HG03469 (cell line): ENCODE results near the gene YIPF1.
"Not testable (repeated sequence)": the region's sequence is repeated elsewhere in the genome, so short reads cannot be mapped to it uniquely, and the experiment has no call there.

Experiments
- ATAC-seq: cut with Tn5 transposase; IDR thresholded peaks from one replicate; pipeline ENCODE4 v1.9.1; 2021; ENCODE audit warnings: mild to moderate bottlenecking, moderate library complexity, moderate number of reproducible peaks; ENCODE audit not compliant: unreplicated experiment

The YIPF1 gene

DNA sequence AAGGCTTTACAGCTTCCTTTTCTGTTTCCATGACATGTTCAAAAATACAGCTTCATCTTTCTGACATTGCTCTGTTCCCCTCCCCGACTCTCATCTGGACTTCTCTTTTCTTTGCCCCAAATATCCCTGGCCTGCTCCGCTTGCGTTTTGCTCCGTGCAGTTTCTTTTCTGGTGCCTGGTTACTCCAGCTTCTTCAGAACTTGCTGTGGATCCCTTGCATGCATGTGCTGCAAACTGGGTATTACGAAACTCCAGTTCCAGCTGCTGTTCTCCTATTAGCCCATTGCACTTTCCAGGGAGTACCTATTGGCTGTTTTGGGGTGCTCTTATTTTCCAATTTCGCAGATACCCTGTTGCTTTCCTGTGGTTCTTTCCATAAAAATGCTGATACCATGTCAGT lies 41.6 kb downstream of the YIPF1 start:
- no peak for ATAC-seq

DNA sequence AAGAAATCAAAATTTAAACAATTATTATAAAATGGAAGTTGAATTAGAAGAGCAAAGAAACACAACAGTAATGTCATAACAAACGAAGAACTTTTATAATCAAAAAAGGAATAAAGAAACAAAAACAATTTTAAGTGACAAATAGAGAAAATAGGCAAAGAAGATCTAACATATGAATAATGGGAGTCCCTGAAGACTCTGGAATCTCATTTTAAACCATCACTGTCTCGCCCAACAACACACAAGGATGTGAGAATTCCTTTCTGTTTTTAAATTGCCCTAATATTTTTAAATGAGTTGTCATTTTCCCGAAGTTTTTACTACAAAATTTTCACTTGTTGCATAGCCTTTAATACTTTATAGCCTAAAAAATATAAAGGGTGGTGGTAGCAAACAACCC lies 47.2 kb downstream of the YIPF1 start:
- ATAC-seq: no peak

DNA sequence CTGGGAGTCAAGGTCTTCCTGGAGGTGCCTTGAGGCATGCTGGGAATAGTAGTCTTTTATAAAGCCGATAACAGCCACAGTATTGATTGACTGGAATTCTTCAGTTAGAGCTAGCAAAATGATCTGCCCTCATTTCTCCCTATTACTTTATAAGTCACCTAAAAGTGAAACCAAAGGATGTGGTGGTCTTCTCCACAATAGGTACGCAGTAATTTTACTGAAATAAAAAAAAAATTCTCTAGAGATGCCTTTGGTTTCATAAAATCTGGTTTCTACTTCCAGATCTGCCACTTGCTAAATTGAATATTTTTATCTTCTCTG lies 51.0 kb downstream of the YIPF1 start:
- no peak for ATAC-seq

DNA sequence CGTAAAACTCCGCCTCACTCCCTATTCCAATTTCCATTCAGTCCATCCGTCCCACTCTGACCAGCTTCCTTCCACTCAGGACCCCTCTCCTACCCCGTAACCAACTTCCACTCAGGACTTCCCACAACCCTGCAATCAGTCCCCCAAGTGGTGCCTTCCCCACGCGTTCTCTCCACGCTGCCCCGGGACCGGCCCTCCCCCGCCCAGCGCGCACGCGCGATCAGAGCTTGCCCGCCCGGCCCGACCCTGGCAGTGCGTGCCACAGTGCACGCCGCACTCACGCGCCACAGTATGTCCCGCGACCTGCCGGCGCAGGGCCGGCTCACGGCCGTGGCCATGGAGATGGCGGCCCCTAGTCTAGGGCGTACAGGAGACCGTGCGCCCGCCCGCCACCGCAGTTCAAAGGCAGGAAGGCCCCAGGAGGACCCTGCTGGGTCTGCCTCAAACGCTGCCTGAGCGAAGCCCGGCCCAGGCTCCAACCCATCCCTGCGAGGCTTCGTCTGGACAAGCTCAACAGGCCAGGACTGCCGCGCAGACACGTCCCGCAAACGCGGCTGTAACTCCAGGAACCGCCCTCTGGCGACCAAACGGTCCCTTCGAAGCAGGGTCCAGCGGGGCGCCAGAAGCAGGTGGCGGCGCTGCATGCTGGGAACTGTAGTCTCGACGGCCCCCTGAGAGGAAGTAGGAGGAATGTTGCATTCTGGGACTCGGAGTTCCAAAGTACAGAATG lies 51.5 kb downstream of the YIPF1 start, which contains the start of gene NDC1:
Gene NDC1 (minus strand): TSS at position 373 of the 730 bp plus-strand sequence. CDS start 35 bp downstream, at position 338.
- ATAC-seq: peak; percentile 72

DNA sequence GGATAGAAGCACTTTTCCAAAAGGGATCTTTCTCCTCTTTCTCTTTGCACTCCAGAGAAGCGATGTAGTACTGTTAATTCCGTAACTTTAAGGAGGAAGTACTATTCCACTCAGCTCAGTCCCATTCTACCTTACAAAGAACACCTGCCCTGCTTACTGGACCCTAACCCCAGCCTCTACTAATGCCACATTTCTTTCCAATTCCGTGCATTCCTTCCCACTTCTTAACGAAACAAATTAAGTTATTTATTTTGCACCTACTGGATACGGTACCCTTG lies 52.0 kb downstream of the YIPF1 start:
- no peak for ATAC-seq

DNA sequence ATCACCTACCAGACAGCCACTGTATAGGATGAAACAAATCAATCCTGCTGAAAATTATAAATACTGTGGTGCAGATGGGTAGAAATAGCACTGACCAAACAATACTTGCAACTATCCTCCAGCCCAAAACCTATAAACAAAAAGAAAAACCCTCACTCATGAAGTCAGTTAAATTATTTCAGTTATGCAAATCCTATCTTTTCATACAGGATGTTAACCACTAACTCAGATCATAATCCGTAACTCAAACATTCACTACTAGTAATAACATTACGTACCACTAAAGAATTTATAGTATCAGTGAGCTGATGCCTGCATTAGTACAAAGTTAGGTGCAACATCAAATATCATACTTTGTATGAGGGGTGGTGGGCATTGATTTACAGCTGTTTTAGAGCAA lies 54.1 kb downstream of the YIPF1 start:
- no peak for ATAC-seq

DNA sequence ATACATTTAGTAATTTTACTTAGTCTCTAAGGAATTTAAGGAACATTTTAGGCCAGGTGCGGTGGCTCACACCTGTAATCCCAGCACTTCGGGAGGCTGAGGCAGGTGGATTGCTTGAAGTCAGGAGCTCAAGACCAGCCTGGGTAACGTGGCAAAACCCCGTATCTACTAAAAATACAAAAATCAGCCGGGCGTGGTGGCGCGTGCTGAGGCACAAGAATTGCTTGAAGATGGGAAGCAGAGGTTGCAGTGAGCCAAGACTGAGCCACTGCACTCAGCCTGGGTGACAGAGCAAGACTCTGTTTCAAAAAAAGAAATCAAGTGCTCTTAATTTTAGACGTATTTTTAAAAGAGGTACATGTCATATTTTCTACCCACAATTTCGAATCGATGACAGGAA lies 54.8 kb downstream of the YIPF1 start:
- ATAC-seq: no peak

DNA sequence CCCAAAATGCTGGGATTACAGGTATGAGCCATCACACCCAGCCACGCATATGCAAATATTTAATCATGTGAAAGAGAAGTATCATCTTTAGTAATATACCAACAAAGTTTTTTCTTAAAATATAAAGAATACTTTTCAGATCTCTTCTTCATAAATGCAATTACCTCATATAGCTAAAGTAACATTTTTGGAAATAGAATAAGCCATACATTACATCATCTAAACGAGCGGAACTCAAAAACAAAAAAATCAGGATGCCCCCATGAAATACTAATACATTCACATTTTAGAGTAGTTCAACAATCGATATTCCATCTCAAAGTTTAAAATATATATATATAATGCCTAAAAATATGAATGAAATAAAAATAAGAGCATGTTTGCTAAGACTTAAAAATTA lies 56.2 kb downstream of the YIPF1 start:
- ATAC-seq: no peak

DNA sequence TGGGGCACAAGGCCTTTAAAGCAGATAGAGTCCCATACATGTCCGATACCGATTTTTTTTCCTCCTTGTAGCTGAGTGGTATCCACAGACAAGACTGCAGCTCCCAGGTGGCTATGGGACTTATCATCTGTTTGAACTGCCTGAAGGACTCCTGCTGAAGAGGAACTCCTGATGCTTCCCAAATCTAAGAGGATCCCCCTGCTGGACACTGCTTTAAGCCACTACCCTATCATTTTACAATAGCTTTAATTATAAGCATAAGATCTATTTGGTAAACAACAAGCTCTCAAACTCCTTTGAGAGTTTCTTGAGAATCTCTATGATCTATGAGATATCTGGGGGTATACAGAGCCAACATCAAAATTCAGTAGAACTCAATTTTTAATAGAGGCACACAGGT lies 63.2 kb downstream of the YIPF1 start:
- no peak for ATAC-seq

DNA sequence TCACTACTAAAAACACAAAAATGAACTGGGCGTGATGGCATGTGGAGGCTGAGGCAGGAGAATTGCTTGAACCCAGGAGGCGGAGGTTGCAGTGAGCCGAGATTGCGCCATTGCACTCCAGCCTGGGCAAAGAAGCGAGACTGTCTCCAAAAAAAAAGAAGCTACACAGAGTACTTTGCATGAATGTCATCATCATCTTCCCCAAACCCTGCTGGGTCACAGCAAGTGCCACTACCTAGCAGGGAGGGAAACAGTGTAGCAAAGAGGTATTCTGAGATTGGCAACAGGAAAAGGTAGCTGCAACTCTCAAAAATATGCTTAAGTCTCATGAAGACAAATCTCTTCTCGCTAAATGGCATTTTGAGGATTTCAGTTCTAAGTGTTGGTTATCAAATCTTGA lies 64.3 kb downstream of the YIPF1 start:
- ATAC-seq: no peak

DNA sequence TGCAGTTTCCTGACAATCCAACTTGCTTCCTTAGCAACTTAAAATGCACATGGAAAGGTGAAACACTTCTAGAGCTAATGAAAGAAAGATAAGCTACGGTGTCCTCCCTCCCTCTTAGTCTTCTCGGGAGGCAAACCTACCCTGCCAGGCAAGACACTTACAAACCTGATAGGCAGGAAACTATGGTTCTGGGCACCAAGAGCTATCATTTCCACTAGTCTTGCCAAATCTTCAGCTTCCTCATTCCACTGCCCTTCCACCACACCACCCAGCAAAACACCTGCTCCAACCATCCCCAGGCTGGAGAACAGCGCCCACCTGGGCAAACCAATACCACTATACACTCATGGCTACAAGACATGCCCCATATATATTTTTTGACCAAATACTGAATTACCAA lies 66.7 kb downstream of the YIPF1 start:
- no peak for ATAC-seq

DNA sequence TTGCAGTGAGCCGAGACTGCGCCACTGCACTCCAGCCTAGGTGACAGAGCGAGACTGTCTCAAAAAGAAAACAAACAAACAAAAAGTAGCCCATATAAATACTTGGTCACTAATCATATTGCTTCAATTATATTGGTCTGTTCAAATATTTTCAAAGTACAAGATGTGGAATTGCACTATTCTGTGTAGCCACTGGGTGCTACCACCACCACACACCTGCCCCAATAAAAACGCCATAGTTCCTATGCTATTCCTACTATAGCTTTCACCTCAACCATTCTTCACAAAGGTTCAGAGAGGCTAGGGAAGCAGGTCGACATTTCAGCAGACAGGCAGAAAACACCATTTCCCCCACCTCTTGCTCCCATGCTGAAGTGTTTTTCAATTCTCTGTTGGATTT lies 68.2 kb downstream of the YIPF1 start:
- ATAC-seq: no peak

DNA sequence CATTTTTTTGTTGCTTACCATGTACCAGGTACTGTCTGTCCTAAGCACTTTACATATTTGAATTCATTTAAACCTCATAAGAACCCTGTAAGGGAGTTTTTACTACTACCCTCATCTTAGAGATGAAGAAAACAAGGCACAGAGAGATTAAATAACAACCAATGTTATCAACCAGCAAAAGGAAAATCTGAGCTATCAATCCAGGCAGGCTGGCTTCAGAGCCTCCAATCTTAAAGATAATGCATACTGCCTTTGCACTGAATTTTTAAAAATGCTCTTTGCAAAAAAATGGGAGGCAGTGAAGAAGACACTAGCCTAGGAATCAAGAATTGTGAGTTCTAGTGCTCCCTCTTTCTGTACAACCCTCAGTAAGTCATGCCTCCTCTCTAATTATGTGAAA lies 70.2 kb downstream of the YIPF1 start:
- ATAC-seq: no peak

DNA sequence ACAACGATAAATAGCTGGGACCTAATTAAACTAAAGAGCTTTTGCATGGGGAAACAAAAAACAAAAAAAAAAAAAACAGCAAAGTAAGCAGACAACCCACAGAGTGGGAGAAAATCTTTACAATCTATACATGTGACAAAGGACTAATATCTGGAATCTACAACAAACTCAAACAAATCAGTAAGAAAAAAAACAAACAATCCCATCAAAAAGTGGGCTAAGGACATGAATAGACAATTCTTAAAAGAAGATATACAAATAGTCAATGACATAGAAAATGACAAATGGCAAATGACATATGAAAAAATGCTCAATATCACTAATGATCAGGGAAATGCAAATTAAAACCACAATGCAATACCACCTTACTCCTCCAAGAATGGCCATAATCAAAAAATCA lies 73.0 kb downstream of the YIPF1 start:
- not testable (repeated sequence) for ATAC-seq

DNA sequence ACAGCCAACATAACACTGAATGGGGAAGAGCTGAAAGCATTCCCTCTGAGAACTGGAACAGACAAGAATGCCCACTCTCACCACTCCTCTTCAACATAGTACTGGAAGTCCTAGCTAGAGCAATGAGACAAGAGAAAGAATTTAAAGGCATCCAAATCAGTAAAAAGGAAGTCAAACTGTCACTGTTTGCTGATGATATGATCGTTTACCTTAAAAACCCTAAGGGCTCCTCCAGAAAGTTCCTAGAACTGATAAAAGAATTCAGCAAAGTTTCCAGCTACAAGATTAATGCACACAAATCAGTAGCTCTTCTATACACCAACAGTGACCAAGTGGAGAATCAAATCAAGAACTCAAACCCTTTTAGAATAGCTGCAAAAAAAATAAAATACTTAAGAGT lies 74.1 kb downstream of the YIPF1 start:
- ATAC-seq: not testable (repeated sequence)

DNA sequence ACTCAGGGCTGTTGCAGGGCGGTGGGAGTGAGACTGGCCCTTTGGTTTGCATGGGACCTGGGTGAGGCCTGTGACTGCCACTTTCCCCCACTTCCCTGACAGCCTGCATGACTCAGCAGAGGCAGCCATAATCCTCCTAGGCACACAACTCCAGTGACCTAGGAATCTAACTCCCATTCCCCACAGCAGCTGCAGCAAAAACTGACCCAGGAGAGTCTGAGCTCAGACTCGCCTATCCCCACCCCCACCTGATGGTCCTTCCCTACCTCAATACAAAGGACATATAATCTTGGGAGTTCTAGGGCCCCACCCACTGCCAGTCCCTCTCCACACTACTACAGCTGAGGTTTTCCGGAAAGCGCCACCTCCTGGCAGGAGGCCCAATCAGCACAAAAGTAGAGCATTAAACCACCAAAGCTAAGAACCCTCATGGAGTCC lies 78.2 kb downstream of the YIPF1 start:
- ATAC-seq: no peak

DNA sequence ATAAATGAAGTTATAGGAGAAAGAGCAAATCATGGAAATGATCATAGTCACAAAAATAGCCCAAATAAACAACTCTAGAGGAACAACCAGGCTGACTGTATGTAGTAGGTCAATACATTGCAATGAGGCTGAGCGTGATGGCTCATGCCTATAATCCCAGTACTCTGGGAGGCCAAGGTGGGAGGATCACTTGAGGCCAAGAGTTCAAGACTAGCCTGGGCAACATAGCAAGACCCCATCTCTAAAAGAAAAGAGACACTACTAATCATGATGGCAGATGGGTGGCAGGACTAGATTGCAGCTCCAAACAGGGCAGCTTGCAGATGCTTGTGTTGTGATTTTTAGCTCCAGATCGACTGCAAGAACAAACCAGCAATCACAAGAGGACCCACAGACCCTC lies 79.1 kb downstream of the YIPF1 start:
- ATAC-seq: no peak

DNA sequence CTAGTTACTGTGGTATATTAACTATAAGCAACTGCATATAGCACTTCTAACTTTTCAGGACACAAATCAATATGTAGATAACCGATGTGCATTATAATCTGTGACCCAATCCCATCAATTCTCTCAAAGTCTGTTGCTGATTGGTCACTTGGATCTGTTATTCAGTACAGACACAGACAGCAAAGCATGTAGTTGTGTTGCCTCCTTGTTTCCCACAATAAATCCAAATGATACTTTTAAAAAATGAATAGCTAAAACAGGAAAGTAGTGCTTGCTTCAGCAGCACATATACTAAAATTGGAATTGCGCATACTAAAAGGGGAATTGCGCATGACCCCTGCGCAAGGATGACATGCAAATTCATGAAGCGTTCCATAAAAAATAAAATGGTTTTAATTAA lies 79.6 kb downstream of the YIPF1 start:
- no peak for ATAC-seq

DNA sequence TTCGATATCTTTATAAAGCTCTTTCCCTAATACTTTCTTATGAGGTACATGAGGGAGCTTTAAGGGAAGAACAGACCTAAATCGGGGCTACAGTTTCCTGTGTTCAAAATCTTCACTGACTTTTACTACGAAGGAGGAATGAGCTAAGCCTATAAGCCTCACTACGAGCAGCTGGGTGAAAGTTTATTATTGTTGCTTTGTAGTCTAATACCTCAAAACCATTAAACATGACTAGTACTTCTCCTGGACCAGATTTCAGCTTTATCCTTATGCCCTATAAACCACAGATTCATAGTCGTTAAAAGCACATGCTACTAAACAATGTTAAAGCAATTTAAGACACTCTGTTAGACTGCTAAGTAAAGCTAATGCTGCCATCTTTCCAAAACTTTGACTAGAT lies 81.7 kb downstream of the YIPF1 start:
- ATAC-seq: no peak

DNA sequence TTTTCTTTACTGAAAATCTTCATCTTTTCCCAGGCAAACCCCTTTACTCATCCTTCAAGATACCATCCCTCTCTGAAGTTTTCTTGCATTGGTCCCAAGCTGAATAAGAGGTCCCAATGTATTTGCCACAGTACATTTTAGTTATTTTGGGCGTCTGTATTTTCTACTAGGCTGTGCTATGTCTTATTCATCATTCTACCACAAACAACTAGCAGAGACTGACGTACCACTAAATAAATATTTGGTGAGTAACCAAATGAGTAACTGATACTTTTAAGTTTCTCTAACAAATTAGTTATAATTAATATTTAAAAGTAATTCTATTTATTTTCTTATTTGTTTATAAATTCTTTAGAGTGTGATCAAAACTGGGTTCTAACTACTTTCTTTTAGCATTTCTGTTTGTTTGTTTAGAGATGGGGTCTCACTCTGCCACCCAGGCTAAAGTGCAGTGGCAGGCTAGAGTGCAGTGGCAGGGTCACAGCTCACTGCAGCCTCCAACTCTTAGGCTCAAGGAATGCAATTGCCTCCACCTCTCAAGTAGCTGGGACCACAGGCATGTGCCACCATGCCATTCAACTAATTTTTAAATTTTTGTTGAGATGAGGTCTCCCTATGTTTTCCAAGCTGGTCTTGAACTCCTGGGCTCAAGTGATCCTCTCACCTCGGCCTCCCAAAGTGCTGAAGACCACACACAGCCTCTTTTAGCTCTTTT lies 84.6 kb downstream of the YIPF1 start:
- no peak for ATAC-seq

DNA sequence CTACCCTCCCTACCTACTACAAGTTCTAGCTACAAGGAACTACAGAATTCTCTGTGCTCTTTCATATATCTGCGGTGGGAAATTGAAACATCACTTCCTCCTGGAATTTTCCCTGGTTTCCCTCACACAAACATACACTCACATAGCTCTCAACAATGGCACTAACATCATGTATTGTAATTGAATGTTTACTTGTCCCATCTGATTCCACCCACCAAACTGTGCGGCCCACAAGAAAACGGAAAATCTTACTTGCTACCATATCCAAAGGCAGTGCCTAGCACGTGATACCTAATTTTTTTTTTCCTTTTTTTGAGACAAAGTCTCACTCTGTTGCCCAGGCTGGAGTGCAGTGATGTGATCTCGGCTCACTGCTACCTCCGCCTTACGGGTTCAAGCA lies 85.4 kb downstream of the YIPF1 start:
- ATAC-seq: no peak
